ENCODE data around the gene STAB2. TPM values are rescaled to one million over a fixed set of nuclear protein-coding genes. Genes with fewer than 3 reads are reported as not detected.

Gene STAB2
- total and polyA plus RNA-seq, 2 of the 8 experiments (the other 6 are each of a cell fraction or from before 2014, with no cell fraction given): not detected

GRCh38 chr12:103758310-103759089, 171.4 kb downstream of the STAB2 start:
- DNase-seq (ENCODE audit: low read depth in 1 of 2, low spot score in 2 of 2) (no peak), FAIRE-seq (no peak)
- no peaks in the 10 kb centered on the region; a peak in 1 of 8 replicates for H3K36me3 ChIP-seq (ENCODE audit: control insufficient read depth in 2 of 4, insufficient read depth in 4 of 4, low read length in 3 of 4)
- H2AFZ ChIP-seq (ENCODE audit: low read length): no peak overlapping the region
- ChIA-PET CTCF (ENCODE audit: partially characterized antibody) (interaction anchor here (0.5 to 5.2 kb wide), 6 partner anchors 7 to 202 kb away, joined by 3 to 29 read pairs (median 4); no protein-coding TSS in a partner anchor), POLR2A (ENCODE audit: partially characterized antibody) (no interaction called here)
- H3K27ac ChIP-seq (ENCODE audit: low read depth, low read length): no peak overlapping the region; the same call in 1 of the 2 replicates
- H4K20me1 ChIP-seq (replicated peaks in 1 of 2; ENCODE audit: control insufficient read depth in 1 of 2, insufficient read depth in 2 of 2, low read length in 2 of 2): no peaks in the 10 kb centered on the region
- H3K9ac ChIP-seq (replicated peaks in 1 of 4; ENCODE audit: extremely low read depth in 1 of 4, low read depth in 3 of 4, low read length in 3 of 4): no peak overlapping the region
- H3K56ac ChIP-seq (replicated peaks; ENCODE audit: insufficient read length, low read depth, low read length): no peak overlapping the region
- H3K4me3 ChIP-seq (ENCODE audit: extremely low read depth in 1 of 4, insufficient read depth in 2 of 4, low read depth in 3 of 4, low read length in 4 of 4): no peak overlapping the region
- no peaks in the 10 kb centered on the region for H3K79me2 ChIP-seq (ENCODE audit: control insufficient read depth in 1 of 2, insufficient read depth in 2 of 2, low read length in 2 of 2)
- H3K9me3 ChIP-seq (ENCODE audit: insufficient read depth in 2 of 2, low read depth in 1 of 2, low read length in 1 of 2): no peaks in the 10 kb centered on the region
- H3K23ac ChIP-seq (ENCODE audit: insufficient read length): no peak overlapping the region
- H3K4me1 ChIP-seq (replicated peaks in 1 of 4; ENCODE audit: control insufficient read depth in 3 of 4, insufficient read depth in 4 of 4, low read length in 3 of 4): peaks cover 0 to 4% (median 1%) of the 10 kb centered on the region in 4 experiments; a peak in 1 of 7 replicates
- no peak for TF ChIP-seq TAF1 (IDR thresholded peaks at IDR 0.05; ENCODE audit: low read depth, low read length)
- peak; percentile 20 to 23; a peak in 2 of 4 replicates for TF ChIP-seq RAD21 (IDR thresholded peaks at IDR 0.05 in 1 of 2, conservative IDR thresholded peaks at IDR 0.05 in 1 of 2; ENCODE audit: low read depth in 2 of 2, low read length in 2 of 2)
- TF ChIP-seq, protein P1, sequence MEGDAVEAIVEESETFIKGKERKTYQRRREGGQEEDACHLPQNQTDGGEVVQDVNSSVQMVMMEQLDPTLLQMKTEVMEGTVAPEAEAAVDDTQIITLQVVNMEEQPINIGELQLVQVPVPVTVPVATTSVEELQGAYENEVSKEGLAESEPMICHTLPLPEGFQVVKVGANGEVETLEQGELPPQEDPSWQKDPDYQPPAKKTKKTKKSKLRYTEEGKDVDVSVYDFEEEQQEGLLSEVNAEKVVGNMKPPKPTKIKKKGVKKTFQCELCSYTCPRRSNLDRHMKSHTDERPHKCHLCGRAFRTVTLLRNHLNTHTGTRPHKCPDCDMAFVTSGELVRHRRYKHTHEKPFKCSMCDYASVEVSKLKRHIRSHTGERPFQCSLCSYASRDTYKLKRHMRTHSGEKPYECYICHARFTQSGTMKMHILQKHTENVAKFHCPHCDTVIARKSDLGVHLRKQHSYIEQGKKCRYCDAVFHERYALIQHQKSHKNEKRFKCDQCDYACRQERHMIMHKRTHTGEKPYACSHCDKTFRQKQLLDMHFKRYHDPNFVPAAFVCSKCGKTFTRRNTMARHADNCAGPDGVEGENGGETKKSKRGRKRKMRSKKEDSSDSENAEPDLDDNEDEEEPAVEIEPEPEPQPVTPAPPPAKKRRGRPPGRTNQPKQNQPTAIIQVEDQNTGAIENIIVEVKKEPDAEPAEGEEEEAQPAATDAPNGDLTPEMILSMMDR (IDR thresholded peaks at IDR 0.05; ENCODE audit: control extremely low read depth in 1 of 3, insufficient read depth in 1 of 3, low read depth in 1 of 3, low read length in 3 of 3): peak in 2 of 3 experiments; percentile 9 to 16; a peak in 2 of 4 replicates
- 96% methylated on average over 10 of the region's 10 CpGs; no CpG with 5 or more reads in 1 of the 2 experiments for WGBS, 2 experiments (ENCODE audit: extremely low coverage in 1 of 2, insufficient coverage in 1 of 2, insufficient read length in 1 of 2, insufficient replicate concordance in 2 of 2, low coverage in 1 of 2, low lambda C conversion rate in 2 of 2, missing lambda C conversion rate in 1 of 2)
- no peaks in the 10 kb centered on the region for H3K27me3 ChIP-seq (replicated peaks in 1 of 4; ENCODE audit: control insufficient read depth in 3 of 4, extremely low read depth in 1 of 4, insufficient read depth in 3 of 4, low read length in 3 of 4)
- no peak overlapping the region for H2BK15ac ChIP-seq (ENCODE audit: low read length)
- no peaks in the 10 kb centered on the region for H3K23me2 ChIP-seq (ENCODE audit: low read depth, low read length)
- H2BK5ac ChIP-seq (ENCODE audit: low read depth, low read length): no peak overlapping the region
- no peak overlapping the region for H2AK5ac ChIP-seq (ENCODE audit: low read depth, low read length)
- H3K4me2 ChIP-seq (ENCODE audit: insufficient read depth in 1 of 2, low read depth in 2 of 2, low read length in 2 of 2): no peak overlapping the region
- H2BK20ac ChIP-seq (ENCODE audit: low read length): no peak overlapping the region
- H3K14ac ChIP-seq (ENCODE audit: insufficient read length): no peak overlapping the region
- 0 out of 2 replicates have a peak, but pooled peaks cover 2% of the 10 kb centered on the region for H3K79me1 ChIP-seq (ENCODE audit: low read depth, low read length)
- no peak overlapping the region for H4K5ac ChIP-seq (ENCODE audit: insufficient read length, low read depth, low read length)
- no peak overlapping the region for H2BK120ac ChIP-seq (replicated peaks; ENCODE audit: low read depth, low read length)
- no peak overlapping the region for H2BK12ac ChIP-seq (ENCODE audit: low read depth, low read length)
- no peak overlapping the region for H3K18ac ChIP-seq (ENCODE audit: extremely low read depth, low read length)
- H3K4ac ChIP-seq (replicated peaks; ENCODE audit: insufficient read length, low read depth, low read length): no peak overlapping the region
- H4K8ac ChIP-seq (ENCODE audit: extremely low read depth, insufficient read depth, low read length): no peak overlapping the region; the same call in 1 of the 2 replicates
- no peak overlapping the region for H4K91ac ChIP-seq (replicated peaks; ENCODE audit: insufficient read length, low read length)
